Liver (tissue), 9 donors: ENCODE results near the gene TRIM7. TPM values are rescaled to one million over a fixed set of nuclear protein-coding genes. Genes with fewer than 3 reads are reported as not detected.
A peak's percentile ranks its signal among the peaks of the same experiment; 100 is the strongest.

Source experiments
- DNase-seq: peaks from one replicate; pipeline ENCODE4 v3.0.0-alpha.2; 2017; ENCODE audit warnings: low spot score
- H3K27ac ChIP-seq, 2 donors: one replicate each; pipeline ENCODE4 v1.7.0; 2013; ENCODE audit warnings: inconsistent platforms in 2 of 2, low read length in 2 of 2, control low read depth in 1 of 2, low read depth in 1 of 2, mild to moderate bottlenecking in 1 of 2
- H3K27me3 ChIP-seq, 4 donors: one replicate each; pipeline versions ENCODE4 v1.6.1 to v1.7.0; 2013; ENCODE audit warnings: low read length in 3 of 4, inconsistent platforms in 1 of 4, mild to moderate bottlenecking in 1 of 4, moderate library complexity in 1 of 4; ENCODE audit not compliant: control insufficient read depth in 4 of 4, insufficient read depth in 4 of 4
- H3K36me3 ChIP-seq, 4 donors: one replicate each; pipeline versions ENCODE4 v1.6.1 to v1.7.0; 2013; ENCODE audit warnings: low read length in 3 of 4, mild to moderate bottlenecking in 3 of 4, low read depth in 1 of 4, moderate library complexity in 1 of 4; ENCODE audit not compliant: control insufficient read depth in 4 of 4, insufficient read depth in 3 of 4
- H3K4me1 ChIP-seq, 4 donors: one replicate each; pipeline versions ENCODE4 v1.6.1 to v1.7.0; 2013; ENCODE audit warnings: low read length in 3 of 4, mild to moderate bottlenecking in 3 of 4, moderate library complexity in 1 of 4; ENCODE audit not compliant: control insufficient read depth in 4 of 4, insufficient read depth in 4 of 4
- H3K4me3 ChIP-seq, 3 donors: one replicate each; pipeline versions ENCODE4 v1.6.1 to v1.7.0; 2013; ENCODE audit warnings: low read length in 3 of 3, control low read depth in 1 of 3, low read depth in 1 of 3, mild to moderate bottlenecking in 1 of 3
- H3K9ac ChIP-seq, 2 donors: one replicate each; pipeline ENCODE4 v1.7.0; 2013; ENCODE audit warnings: low read length in 2 of 2, mild to moderate bottlenecking in 2 of 2, moderate library complexity in 2 of 2, control low read depth in 1 of 2, low read depth in 1 of 2
- H3K9me3 ChIP-seq, 4 donors: one replicate each; pipeline versions ENCODE4 v1.6.1 to v1.7.0; 2013; ENCODE audit warnings: low read length in 3 of 4; ENCODE audit not compliant: control insufficient read depth in 4 of 4
- EGR1 ChIP-seq, 2 donors: IDR thresholded peaks; 2 replicates each; pipeline ENCODE4 v1.6.1; 2016 to 2018; ENCODE audit warnings: antibody characterized with exemption in 2 of 2, low read depth in 2 of 2
- FOXA1 ChIP-seq: IDR thresholded peaks from 2 replicates; pipeline ENCODE4 v1.6.1; 2016; ENCODE audit warnings: antibody characterized with exemption
- FOXA2 ChIP-seq: IDR thresholded peaks from 2 replicates; pipeline ENCODE4 v1.6.1; 2016; ENCODE audit warnings: antibody characterized with exemption
- GABPA ChIP-seq, 2 donors: IDR thresholded peaks in 1 of 2; conservative IDR thresholded peaks in 1 of 2; 2 replicates each; pipeline ENCODE4 v1.6.1; 2016; ENCODE audit warnings: antibody characterized with exemption in 2 of 2, mild to moderate bottlenecking in 1 of 2, moderate library complexity in 1 of 2
- HNF4A ChIP-seq, 2 donors: conservative IDR thresholded peaks; 2 replicates each; pipeline ENCODE4 v1.6.1; 2016; ENCODE audit warnings: antibody characterized with exemption in 2 of 2, mild to moderate bottlenecking in 2 of 2
- HNF4G ChIP-seq: IDR thresholded peaks from 2 replicates; pipeline ENCODE4 v1.6.1; 2016; ENCODE audit warnings: antibody characterized with exemption
- JUND ChIP-seq, 2 donors: IDR thresholded peaks; 2 replicates each; pipeline ENCODE4 v1.6.1; 2016; ENCODE audit warnings: antibody characterized with exemption in 2 of 2
- NR2F2 ChIP-seq: IDR thresholded peaks from 2 replicates; pipeline ENCODE4 v1.6.1; 2016; ENCODE audit warnings: antibody characterized with exemption
- RAD21 ChIP-seq, 2 donors: IDR thresholded peaks; 2 replicates each; pipeline ENCODE4 v1.6.1; 2016; ENCODE audit warnings: antibody characterized with exemption in 2 of 2, mild to moderate bottlenecking in 2 of 2
- RXRA ChIP-seq, 2 donors: IDR thresholded peaks; 2 replicates each; pipeline ENCODE4 v1.6.1; 2017 to 2018; ENCODE audit warnings: antibody characterized with exemption in 2 of 2, mild to moderate bottlenecking in 1 of 2
- SP1 ChIP-seq: IDR thresholded peaks from 2 replicates; pipeline ENCODE4 v1.6.1; 2018; ENCODE audit warnings: antibody characterized with exemption, mild to moderate bottlenecking
- TAF1 ChIP-seq: conservative IDR thresholded peaks from 2 replicates; pipeline ENCODE4 v1.6.1; 2016; ENCODE audit warnings: antibody characterized with exemption, mild to moderate bottlenecking
- YY1 ChIP-seq: IDR thresholded peaks from 2 replicates; pipeline ENCODE4 v1.6.1; 2016; ENCODE audit warnings: antibody characterized with exemption, mild to moderate bottlenecking
- WGBS: extraction: QIAGEN DNeasy Blood & Tissue Kit; methylation state at CpG from one replicate; pipeline ENCODE4 v1.1.7; 2013; 5-methylcytosine and 5-hydroxymethylcytosine counted together
- polyA plus RNA-seq, 2 donors: library from polyadenylated mRNA; stranded (reverse) in 1 of 2; unstranded in 1 of 2; fragments of 200-250 nt in 1 of 2; fragments of >200 nt in 1 of 2; fragmentation: Nextera tagmentation in 1 of 2; extraction: Ambion mirVana in 1 of 2; gene quantifications; one replicate each; pipeline versions ENCODE4 v1.2.1 to v1.2.3, GENCODE V29; 2013 to 2015
- total RNA-seq, 2 donors: library from RNA; depleted of rRNA; stranded (reverse); fragments of >200 nt; gene quantifications; one replicate each; pipeline ENCODE4 v1.2.3, GENCODE V29; 2014
- TF ChIP-seq, protein P1 (sequence below): IDR thresholded peaks from 2 replicates; pipeline ENCODE4 v1.6.1; 2016; ENCODE audit warnings: antibody characterized with exemption
- TF ChIP-seq, protein P2 (sequence below): IDR thresholded peaks from 2 replicates; pipeline ENCODE4 v1.6.1; 2016; ENCODE audit warnings: antibody characterized with exemption
- TF ChIP-seq, protein P3 (sequence below): IDR thresholded peaks from 2 replicates; pipeline ENCODE4 v1.6.1; 2016; ENCODE audit warnings: antibody characterized with exemption, mild to moderate bottlenecking
- TF ChIP-seq, protein P4 (sequence below): fragments of 150-350 bp; IDR thresholded peaks from 2 replicates; pipeline ENCODE4 v1.5.1; 2017; ENCODE audit warnings: improper control_type of control experiment, low read depth, low read length; ENCODE audit not compliant: missing input control
- TF ChIP-seq, protein P5 (sequence below): IDR thresholded peaks from 2 replicates; pipeline ENCODE4 v1.6.1; 2016; ENCODE audit warnings: antibody characterized with exemption
- donor health status: healthy.
- donor health status: healthy.
- donor health status: healthy.
- donor health status: healthy.
- donor health status: healthy.

The TRIM7 gene
- total and polyA plus RNA-seq, 4 donors: 0.10 to 0.50 (median 0.14) TPM; not detected in 1

DNA sequence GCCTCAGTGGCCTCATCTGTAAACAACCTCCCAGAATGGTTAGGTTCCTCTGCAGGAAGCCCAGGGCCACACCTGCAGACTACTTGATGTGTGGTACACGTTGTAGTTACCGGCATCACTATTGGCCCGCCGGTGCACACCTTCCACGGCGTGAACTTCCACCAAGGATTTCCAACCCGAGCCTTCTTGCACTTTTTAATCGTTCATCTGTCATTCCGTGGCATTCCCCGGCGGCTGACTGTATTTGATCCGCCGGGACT is 12.7 kb upstream of the TRIM7 start:
- Histone ChIP-seq H3K27ac (no peak overlapping the region), H3K27me3 (no peaks in the 10 kb centered on the region), H3K9ac (no peak overlapping the region), H3K4me1 (peaks cover 3 to 30% (median 16%) of the 10 kb centered on the region in 4 donors), H3K9me3 (no peaks in the 10 kb centered on the region), H3K4me3 (peak overlapping the region in 2 of 3 donors; percentile 2 to 29), H3K36me3 (no peaks in the 10 kb centered on the region)
- 4% methylated on average over 13 of the region's 13 CpGs for WGBS
- DNase-seq: no peak
- TF ChIP-seq, protein P1, sequence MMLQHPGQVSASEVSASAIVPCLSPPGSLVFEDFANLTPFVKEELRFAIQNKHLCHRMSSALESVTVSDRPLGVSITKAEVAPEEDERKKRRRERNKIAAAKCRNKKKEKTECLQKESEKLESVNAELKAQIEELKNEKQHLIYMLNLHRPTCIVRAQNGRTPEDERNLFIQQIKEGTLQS: no peak
- TF ChIP-seq, protein P2, sequence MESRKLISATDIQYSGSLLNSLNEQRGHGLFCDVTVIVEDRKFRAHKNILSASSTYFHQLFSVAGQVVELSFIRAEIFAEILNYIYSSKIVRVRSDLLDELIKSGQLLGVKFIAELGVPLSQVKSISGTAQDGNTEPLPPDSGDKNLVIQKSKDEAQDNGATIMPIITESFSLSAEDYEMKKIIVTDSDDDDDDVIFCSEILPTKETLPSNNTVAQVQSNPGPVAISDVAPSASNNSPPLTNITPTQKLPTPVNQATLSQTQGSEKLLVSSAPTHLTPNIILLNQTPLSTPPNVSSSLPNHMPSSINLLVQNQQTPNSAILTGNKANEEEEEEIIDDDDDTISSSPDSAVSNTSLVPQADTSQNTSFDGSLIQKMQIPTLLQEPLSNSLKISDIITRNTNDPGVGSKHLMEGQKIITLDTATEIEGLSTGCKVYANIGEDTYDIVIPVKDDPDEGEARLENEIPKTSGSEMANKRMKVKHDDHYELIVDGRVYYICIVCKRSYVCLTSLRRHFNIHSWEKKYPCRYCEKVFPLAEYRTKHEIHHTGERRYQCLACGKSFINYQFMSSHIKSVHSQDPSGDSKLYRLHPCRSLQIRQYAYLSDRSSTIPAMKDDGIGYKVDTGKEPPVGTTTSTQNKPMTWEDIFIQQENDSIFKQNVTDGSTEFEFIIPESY: no peak
- TF ChIP-seq HNF4G: no peak

DNA sequence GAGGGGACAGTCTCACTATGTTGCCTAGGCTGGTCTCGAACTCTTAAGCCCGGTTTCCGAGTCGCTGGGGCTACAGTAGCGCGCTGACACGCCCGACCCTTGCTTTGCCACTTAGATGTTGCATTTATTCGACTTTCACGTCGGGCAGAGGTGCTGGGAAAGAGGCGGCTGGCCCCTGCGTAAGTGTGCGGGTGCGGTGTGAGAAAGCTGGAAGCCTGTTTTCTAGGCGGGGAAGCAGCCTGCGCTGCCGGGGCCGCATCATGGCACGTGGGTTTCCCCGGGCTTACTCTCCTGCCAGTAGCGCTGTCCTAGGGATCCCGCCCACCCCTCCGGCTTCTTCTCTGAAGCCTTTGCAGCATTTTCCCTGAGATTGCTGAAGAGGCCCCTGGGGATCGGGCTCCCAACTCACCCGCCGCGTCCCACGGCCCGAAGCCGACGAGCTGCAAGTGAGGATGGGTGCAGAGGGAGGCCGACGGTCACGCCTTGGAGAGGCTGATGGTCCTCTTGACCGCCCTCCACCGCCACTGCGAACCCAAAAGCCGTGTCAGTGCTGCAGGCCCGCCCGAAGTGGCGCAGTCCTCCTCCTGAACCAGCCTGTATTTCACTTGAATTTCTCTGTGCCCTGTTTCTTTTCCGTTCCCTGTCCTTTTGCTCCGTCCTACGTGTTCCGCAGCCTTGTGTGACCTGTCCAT is 12.3 kb upstream of the TRIM7 start:
- Histone ChIP-seq H3K9me3 (no peaks in the 10 kb centered on the region), H3K27ac (no peak overlapping the region), H3K27me3 (no peaks in the 10 kb centered on the region), H3K36me3 (no peaks in the 10 kb centered on the region), H3K4me3 (peak overlapping the region in 2 of 3 donors; percentile 21 to 29), H3K9ac (no peak overlapping the region), H3K4me1 (peaks cover 3 to 25% (median 13%) of the 10 kb centered on the region in 4 donors)
- TF ChIP-seq GABPA (IDR thresholded peaks at IDR 0.05 in 1 of 2, conservative IDR thresholded peaks at IDR 0.05 in 1 of 2) (no peak), TAF1 (no peak), YY1 (no peak), FOXA2 (no peak), JUND (IDR thresholded peaks at IDR 0.05) (no peak), EGR1 (IDR thresholded peaks at IDR 0.05; ENCODE audit: low read depth in 2 of 2) (no peak), RAD21 (IDR thresholded peaks at IDR 0.05) (no peak), FOXA1 (no peak), HNF4G (no peak), RXRA (IDR thresholded peaks at IDR 0.05) (no peak), HNF4A (conservative IDR thresholded peaks at IDR 0.05) (no peak), SP1 (no peak), NR2F2 (no peak)
- TF ChIP-seq, protein P3, sequence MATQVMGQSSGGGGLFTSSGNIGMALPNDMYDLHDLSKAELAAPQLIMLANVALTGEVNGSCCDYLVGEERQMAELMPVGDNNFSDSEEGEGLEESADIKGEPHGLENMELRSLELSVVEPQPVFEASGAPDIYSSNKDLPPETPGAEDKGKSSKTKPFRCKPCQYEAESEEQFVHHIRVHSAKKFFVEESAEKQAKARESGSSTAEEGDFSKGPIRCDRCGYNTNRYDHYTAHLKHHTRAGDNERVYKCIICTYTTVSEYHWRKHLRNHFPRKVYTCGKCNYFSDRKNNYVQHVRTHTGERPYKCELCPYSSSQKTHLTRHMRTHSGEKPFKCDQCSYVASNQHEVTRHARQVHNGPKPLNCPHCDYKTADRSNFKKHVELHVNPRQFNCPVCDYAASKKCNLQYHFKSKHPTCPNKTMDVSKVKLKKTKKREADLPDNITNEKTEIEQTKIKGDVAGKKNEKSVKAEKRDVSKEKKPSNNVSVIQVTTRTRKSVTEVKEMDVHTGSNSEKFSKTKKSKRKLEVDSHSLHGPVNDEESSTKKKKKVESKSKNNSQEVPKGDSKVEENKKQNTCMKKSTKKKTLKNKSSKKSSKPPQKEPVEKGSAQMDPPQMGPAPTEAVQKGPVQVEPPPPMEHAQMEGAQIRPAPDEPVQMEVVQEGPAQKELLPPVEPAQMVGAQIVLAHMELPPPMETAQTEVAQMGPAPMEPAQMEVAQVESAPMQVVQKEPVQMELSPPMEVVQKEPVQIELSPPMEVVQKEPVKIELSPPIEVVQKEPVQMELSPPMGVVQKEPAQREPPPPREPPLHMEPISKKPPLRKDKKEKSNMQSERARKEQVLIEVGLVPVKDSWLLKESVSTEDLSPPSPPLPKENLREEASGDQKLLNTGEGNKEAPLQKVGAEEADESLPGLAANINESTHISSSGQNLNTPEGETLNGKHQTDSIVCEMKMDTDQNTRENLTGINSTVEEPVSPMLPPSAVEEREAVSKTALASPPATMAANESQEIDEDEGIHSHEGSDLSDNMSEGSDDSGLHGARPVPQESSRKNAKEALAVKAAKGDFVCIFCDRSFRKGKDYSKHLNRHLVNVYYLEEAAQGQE: no peak
- TF ChIP-seq, protein P2: no peak
- TF ChIP-seq, protein P1: no peak
- TF ChIP-seq, protein P4, sequence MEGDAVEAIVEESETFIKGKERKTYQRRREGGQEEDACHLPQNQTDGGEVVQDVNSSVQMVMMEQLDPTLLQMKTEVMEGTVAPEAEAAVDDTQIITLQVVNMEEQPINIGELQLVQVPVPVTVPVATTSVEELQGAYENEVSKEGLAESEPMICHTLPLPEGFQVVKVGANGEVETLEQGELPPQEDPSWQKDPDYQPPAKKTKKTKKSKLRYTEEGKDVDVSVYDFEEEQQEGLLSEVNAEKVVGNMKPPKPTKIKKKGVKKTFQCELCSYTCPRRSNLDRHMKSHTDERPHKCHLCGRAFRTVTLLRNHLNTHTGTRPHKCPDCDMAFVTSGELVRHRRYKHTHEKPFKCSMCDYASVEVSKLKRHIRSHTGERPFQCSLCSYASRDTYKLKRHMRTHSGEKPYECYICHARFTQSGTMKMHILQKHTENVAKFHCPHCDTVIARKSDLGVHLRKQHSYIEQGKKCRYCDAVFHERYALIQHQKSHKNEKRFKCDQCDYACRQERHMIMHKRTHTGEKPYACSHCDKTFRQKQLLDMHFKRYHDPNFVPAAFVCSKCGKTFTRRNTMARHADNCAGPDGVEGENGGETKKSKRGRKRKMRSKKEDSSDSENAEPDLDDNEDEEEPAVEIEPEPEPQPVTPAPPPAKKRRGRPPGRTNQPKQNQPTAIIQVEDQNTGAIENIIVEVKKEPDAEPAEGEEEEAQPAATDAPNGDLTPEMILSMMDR: no peak
- TF ChIP-seq, protein P5, sequence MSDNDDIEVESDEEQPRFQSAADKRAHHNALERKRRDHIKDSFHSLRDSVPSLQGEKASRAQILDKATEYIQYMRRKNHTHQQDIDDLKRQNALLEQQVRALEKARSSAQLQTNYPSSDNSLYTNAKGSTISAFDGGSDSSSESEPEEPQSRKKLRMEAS: no peak
- no peak for DNase-seq
- 4% methylated on average over 46 of the region's 46 CpGs for WGBS
